ENCODE results near the gene EXOC8. TPM values are rescaled to one million over a fixed set of nuclear protein-coding genes. Genes with fewer than 3 reads are reported as not detected.

The EXOC8 gene
- total RNA-seq, 1 experiment from 2014 or later = 10.6 TPM

DNA sequence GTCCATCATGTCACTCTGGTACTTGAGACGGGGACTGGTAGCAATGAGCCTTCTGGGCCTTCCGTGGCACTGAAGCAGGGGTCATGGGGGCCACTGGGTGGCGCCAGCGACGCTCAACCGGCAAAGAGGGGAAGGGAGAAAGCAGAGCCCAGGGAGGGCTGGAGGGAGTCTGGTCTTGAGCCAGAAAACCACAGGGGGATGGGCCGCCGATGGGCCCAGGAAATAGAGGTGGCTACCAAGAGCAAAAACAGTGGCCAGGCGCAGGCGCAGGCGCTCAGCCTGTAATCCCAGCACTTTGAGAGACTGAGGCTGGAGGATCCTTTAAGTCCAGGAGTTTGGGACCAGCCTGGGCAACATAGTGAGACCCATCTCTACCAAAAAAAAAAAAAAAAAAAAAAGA lies 21.8 kb downstream of the EXOC8 start:
- no peaks in the 10 kb centered on the region for H3K36me3 ChIP-seq (replicated peaks; ENCODE audit: control insufficient read depth, insufficient read depth, low read length)
- H3K4me3 ChIP-seq (ENCODE audit: insufficient read depth, low read depth, low read length) = no peak overlapping the region
- H3K27me3 ChIP-seq (ENCODE audit: control insufficient read depth, insufficient read depth, low read length) = no peaks in the 10 kb centered on the region
- DNase-seq = peak; percentile 80

DNA sequence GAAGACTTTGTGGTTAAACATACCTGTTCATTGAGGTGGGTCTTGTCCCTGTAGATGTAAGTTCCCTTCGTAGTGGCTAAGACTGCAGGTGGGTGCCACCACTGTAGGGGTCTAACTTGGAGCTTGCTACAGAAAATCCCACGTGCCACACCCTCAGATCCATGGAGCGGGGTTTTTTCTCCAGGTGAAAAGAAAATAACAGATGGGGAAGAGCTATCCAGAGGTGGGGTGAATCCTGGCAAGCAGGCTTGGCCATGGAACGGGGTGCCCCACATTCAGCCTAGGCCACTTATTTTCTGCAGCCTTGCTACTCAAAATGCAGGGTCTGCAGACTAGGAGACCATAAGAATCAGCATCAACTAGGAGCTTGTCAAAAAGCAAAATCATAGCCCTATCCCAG lies 24.0 kb downstream of the EXOC8 start:
- DNase-seq = no peak
- H3K36me3 ChIP-seq (replicated peaks; ENCODE audit: control insufficient read depth, insufficient read depth, low read length) = no peaks in the 10 kb centered on the region
- H3K4me3 ChIP-seq (ENCODE audit: insufficient read depth, low read depth, low read length) = no peak overlapping the region
- H3K27me3 ChIP-seq (ENCODE audit: control insufficient read depth, insufficient read depth, low read length) = no peaks in the 10 kb centered on the region

DNA sequence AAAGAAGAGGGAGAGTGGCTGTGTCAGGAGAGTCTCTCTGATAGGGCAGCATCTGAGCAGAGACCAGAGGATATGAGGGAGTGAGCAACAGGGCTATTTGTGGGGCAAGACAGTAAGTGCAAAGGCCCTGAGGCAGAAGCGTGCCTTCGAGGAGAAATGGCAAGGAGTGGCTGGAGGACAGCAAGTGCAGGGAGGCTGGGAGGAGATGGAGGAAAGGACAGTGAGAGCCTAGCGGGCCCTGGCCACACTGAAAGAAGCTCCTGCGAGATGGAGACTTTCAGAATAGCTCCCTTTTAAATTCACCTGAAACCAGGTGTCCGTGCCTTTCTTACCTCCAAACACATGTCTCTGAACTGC lies 25.2 kb downstream of the EXOC8 start:
- Histone ChIP-seq H3K4me3 (ENCODE audit: insufficient read depth, low read depth, low read length) (no peak overlapping the region), H3K36me3 (replicated peaks; ENCODE audit: control insufficient read depth, insufficient read depth, low read length) (no peaks in the 10 kb centered on the region), H3K27me3 (ENCODE audit: control insufficient read depth, insufficient read depth, low read length) (no peaks in the 10 kb centered on the region)
- no peak for DNase-seq

DNA sequence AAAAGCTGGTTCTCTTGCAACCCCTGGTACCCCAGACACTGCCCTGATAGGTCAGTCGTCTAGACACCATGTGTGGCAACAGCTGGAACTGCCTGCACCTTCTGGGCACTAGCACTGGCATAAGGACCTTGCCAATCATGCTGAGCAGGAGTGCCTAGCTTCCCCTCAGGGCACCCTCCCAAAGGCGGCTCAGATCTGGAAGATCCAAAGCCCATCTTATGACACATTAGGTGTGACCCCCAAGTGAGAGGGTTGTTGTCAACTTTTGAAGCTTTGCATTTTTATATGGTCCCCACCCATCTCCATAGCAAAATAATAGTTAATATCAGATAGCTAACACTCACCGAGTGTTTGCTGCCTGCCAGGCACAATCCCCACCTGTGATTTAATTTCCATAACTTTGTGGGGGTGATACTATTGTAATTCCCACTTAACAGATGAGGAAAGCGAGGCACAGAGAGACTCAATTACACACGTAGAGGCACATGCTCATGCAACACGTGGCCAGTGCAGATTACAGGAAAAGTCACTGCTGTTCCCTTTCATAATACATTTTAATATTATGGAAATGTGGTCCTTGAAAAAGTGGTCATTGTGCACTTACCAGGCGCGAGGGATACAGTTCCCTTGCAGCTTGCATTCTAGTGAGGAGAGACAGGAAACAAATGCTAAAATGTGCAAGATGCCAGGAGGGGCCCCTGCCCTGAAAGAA lies 25.8 kb downstream of the EXOC8 start:
- no peaks in the 10 kb centered on the region for H3K36me3 ChIP-seq (replicated peaks; ENCODE audit: control insufficient read depth, insufficient read depth, low read length)
- no peak for DNase-seq
- no peaks in the 10 kb centered on the region for H3K27me3 ChIP-seq (ENCODE audit: control insufficient read depth, insufficient read depth, low read length)
- H3K4me3 ChIP-seq (ENCODE audit: insufficient read depth, low read depth, low read length) = no peak overlapping the region

DNA sequence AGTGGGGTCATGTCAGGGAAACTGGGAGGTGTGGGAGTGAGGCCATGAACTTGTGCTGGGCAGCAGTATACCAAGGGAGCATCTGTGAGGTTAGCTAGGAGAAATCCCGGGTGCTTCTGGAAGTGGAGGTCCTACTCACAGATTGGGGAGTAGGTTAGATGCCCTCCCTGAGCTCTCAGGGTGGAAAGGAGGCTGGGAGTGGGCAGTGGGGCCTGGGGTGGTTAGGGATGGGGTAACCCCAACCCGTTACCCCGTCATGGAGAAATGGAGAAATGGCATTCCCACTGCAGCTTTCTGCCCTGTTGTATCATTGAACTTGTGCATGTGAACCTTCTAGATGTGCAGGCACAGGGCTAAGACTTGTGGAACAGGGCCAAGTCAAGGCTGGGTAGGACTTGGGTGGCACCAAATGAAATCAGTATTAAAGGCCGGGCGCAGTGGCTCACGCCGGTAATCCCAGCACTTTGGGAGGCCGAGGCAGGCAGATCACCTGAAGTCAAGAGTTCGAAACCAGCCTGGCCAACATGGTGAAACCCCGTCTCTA lies 27.2 kb downstream of the EXOC8 start:
- no peak for DNase-seq
- Histone ChIP-seq H3K27me3 (ENCODE audit: control insufficient read depth, insufficient read depth, low read length) (no peaks in the 10 kb centered on the region), H3K36me3 (replicated peaks; ENCODE audit: control insufficient read depth, insufficient read depth, low read length) (no peaks in the 10 kb centered on the region), H3K4me3 (ENCODE audit: insufficient read depth, low read depth, low read length) (no peak overlapping the region)

DNA sequence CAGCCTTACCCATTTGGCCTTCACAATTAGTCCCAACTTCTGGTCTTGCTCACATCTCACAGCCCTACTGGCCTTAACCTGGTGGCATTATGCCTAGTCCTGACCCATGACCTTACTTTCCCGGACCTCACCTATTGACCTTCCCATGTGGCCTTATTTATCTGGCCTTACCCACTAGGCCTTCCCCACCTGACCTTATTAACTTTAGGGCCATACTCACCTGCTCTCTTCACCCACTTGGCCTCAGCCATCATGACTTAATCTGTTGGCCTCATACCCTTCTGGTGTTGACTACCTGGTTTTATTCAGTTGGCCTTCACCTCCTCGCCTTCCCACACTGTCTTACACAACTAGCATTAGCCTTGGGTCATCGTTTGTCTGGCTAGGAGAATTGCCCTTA lies 35.7 kb downstream of the EXOC8 start:
- no peaks in the 10 kb centered on the region for H3K27me3 ChIP-seq (ENCODE audit: control insufficient read depth, insufficient read depth, low read length)
- DNase-seq = no peak
- no peaks in the 10 kb centered on the region for H3K36me3 ChIP-seq (replicated peaks; ENCODE audit: control insufficient read depth, insufficient read depth, low read length)
- no peak overlapping the region for H3K4me3 ChIP-seq (ENCODE audit: insufficient read depth, low read depth, low read length)

DNA sequence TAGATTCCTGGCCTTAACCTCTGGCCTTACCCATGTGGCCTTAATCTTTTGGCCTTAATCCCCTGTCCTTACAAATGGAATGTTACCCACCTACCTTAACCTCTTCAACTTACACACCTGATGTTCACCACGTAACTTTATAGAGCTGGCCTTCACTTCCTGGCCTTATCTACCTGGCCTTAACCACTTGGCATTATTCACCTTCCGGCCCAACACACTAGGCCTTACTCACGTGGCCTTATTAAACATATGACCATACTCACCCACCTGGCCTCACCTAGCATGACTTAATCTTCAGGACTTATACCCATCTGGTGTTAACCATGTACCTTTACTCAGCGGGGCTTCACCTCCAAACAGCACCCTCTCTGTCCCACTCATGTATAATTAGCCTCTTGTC lies 41.7 kb downstream of the EXOC8 start:
- no peaks in the 10 kb centered on the region for H3K36me3 ChIP-seq (replicated peaks; ENCODE audit: control insufficient read depth, insufficient read depth, low read length)
- H3K27me3 ChIP-seq (ENCODE audit: control insufficient read depth, insufficient read depth, low read length) = no peaks in the 10 kb centered on the region
- no peak for DNase-seq
- no peak overlapping the region for H3K4me3 ChIP-seq (ENCODE audit: insufficient read depth, low read depth, low read length)

DNA sequence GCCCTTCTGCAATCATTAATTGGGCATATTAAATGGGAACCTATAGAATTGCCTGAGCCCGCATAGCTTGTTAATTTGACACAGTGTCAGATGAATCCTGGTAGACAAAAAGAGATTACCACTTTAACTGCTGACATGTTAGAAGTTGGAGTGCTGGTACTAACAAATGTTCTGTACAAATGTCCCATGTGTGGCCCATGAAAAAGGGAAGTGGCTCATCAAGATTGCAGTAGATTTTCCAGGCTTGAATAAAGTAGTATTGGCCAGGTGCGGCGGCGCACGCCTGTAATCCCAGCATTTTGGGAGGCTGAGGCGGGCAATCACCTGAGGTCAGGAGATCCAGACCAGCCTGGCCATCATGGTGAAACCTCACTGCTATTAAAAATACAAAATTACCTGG lies 51.0 kb downstream of the EXOC8 start:
- no peak for DNase-seq
- Histone ChIP-seq H3K36me3 (replicated peaks; ENCODE audit: control insufficient read depth, insufficient read depth, low read length) (no peaks in the 10 kb centered on the region), H3K4me3 (ENCODE audit: insufficient read depth, low read depth, low read length) (no peak overlapping the region), H3K27me3 (ENCODE audit: control insufficient read depth, insufficient read depth, low read length) (no peaks in the 10 kb centered on the region)

DNA sequence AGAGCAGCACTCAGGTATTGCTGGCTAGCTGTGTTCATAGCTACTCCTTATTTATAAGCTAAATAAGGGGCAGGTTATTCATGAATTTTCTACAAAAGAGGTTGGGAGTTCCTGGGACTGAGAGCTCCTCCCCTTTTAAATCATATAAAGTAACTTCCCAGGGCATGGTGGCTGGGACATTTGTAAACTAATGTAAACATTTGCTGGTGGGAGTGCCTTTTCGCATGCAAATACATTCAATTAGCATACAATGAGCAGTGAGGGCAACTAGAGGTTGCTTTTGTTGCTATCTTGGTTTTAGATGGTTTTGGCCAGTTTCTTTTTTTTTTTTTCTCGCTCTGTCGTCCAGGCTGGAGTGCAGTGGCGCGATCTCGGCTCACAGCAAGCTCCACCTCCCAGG lies 53.2 kb downstream of the EXOC8 start:
- no peaks in the 10 kb centered on the region for H3K36me3 ChIP-seq (replicated peaks; ENCODE audit: control insufficient read depth, insufficient read depth, low read length)
- DNase-seq = peak; percentile 44
- no peaks in the 10 kb centered on the region for H3K27me3 ChIP-seq (ENCODE audit: control insufficient read depth, insufficient read depth, low read length)
- no peak overlapping the region for H3K4me3 ChIP-seq (ENCODE audit: insufficient read depth, low read depth, low read length)

Other genes with a start within 250 kb of the EXOC8 start
- gene TRIM67, start 175.8 kb downstream of the EXOC8 start, total RNA-seq (2014; rRNA removed; shearing (Covaris generic)) = not detected in 2 replicates
- 77.6 and 96.4 TPM in 2 replicates for gene GNPAT, start 96.6 kb downstream of the EXOC8 start, total RNA-seq (2014; rRNA removed; shearing (Covaris generic))
- 12.2 and 14.9 TPM in 2 replicates for gene SPRTN, start 441 bp upstream of the EXOC8 start, total RNA-seq (2014; rRNA removed; shearing (Covaris generic))
- 11.6 and 19.3 TPM in 2 replicates for gene EGLN1, start 84.4 kb upstream of the EXOC8 start, total RNA-seq (2014; rRNA removed; shearing (Covaris generic))
- 48.3 and 51.0 TPM in 2 replicates for gene TSNAX, start 190.8 kb upstream of the EXOC8 start, total RNA-seq (2014; rRNA removed; shearing (Covaris generic))

Data from H7 (cell line).